ENCODE data around the gene RAE1. TPM values are rescaled to one million over a fixed set of nuclear protein-coding genes. Genes with fewer than 3 reads are reported as not detected.

Gene RAE1
- polyA plus RNA-seq, 2 donors: 8.6 to 25.0 TPM

GRCh38 chr20:57408536-57409233 is 57.6 kb downstream of the RAE1 start:
- H3K27me3 ChIP-seq (ENCODE audit: control insufficient read depth in 1 of 2, insufficient read depth in 2 of 2, low read length in 2 of 2): no peaks in the 10 kb centered on the region
- H3K36me3 ChIP-seq (ENCODE audit: control insufficient read depth in 2 of 2, insufficient read depth in 2 of 2, low read length in 1 of 2): peaks cover 4 to 31% of the 10 kb centered on the region in 2 donors
- 81 to 84% methylated on average over 29 of the region's 29 CpGs for WGBS, 2 donors
- H3K4me1 ChIP-seq (ENCODE audit: control insufficient read depth in 2 of 2, insufficient read depth in 2 of 2, low read length in 1 of 2): peaks cover 2% of the 10 kb centered on the region in 2 donors
- H3K9me3 ChIP-seq (ENCODE audit: control insufficient read depth in 2 of 2, insufficient read depth in 1 of 2, low read depth in 1 of 2, low read length in 1 of 2): no peaks in the 10 kb centered on the region
- no peak overlapping the region for H3K4me3 ChIP-seq (ENCODE audit: low read depth in 1 of 2, low read length in 2 of 2)
- H3K27ac ChIP-seq (ENCODE audit: low read depth in 2 of 2, low read length in 1 of 2): peak overlapping the region; percentile 22 to 32

GRCh38 chr20:57409316-57409671 is 58.2 kb downstream of the RAE1 start:
- Histone ChIP-seq H3K9me3 (ENCODE audit: control insufficient read depth in 2 of 2, insufficient read depth in 1 of 2, low read depth in 1 of 2, low read length in 1 of 2) (no peaks in the 10 kb centered on the region), H3K4me3 (ENCODE audit: low read depth in 1 of 2, low read length in 2 of 2) (no peak overlapping the region), H3K36me3 (ENCODE audit: control insufficient read depth in 2 of 2, insufficient read depth in 2 of 2, low read length in 1 of 2) (peaks cover 4 to 27% of the 10 kb centered on the region in 2 donors), H3K27ac (ENCODE audit: low read depth in 2 of 2, low read length in 1 of 2) (peak overlapping the region in 1 of 2 donors; percentile 8), H3K4me1 (ENCODE audit: control insufficient read depth in 2 of 2, insufficient read depth in 2 of 2, low read length in 1 of 2) (peaks cover 2% of the 10 kb centered on the region in 2 donors), H3K27me3 (ENCODE audit: control insufficient read depth in 1 of 2, insufficient read depth in 2 of 2, low read length in 2 of 2) (no peaks in the 10 kb centered on the region)
- 69 to 74% methylated on average over 16 of the region's 16 CpGs for WGBS, 2 donors

GRCh38 chr20:57409672-57410397 is 58.8 kb downstream of the RAE1 start:
- WGBS, 2 donors: 63 to 71% methylated on average over 14 of the region's 14 CpGs
- H3K36me3 ChIP-seq (ENCODE audit: control insufficient read depth in 2 of 2, insufficient read depth in 2 of 2, low read length in 1 of 2): peaks cover 4 to 27% of the 10 kb centered on the region in 2 donors
- H3K4me1 ChIP-seq (ENCODE audit: control insufficient read depth in 2 of 2, insufficient read depth in 2 of 2, low read length in 1 of 2): peaks cover 2 to 4% of the 10 kb centered on the region in 2 donors
- H3K27me3 ChIP-seq (ENCODE audit: control insufficient read depth in 1 of 2, insufficient read depth in 2 of 2, low read length in 2 of 2): no peaks in the 10 kb centered on the region
- H3K4me3 ChIP-seq (ENCODE audit: low read depth in 1 of 2, low read length in 2 of 2): no peak overlapping the region
- no peaks in the 10 kb centered on the region for H3K9me3 ChIP-seq (ENCODE audit: control insufficient read depth in 2 of 2, insufficient read depth in 1 of 2, low read depth in 1 of 2, low read length in 1 of 2)
- H3K27ac ChIP-seq (ENCODE audit: low read depth in 2 of 2, low read length in 1 of 2): peak overlapping the region in 1 of 2 donors; percentile 17

GRCh38 chr20:57410398-57410920 is 59.4 kb downstream of the RAE1 start:
- H3K27ac ChIP-seq (ENCODE audit: low read depth in 2 of 2, low read length in 1 of 2): no peak overlapping the region
- H3K4me1 ChIP-seq (ENCODE audit: control insufficient read depth in 2 of 2, insufficient read depth in 2 of 2, low read length in 1 of 2): peaks cover 2 to 6% of the 10 kb centered on the region in 2 donors
- H3K36me3 ChIP-seq (ENCODE audit: control insufficient read depth in 2 of 2, insufficient read depth in 2 of 2, low read length in 1 of 2): peaks cover 4 to 27% of the 10 kb centered on the region in 2 donors
- no peaks in the 10 kb centered on the region for H3K27me3 ChIP-seq (ENCODE audit: control insufficient read depth in 1 of 2, insufficient read depth in 2 of 2, low read length in 2 of 2)
- 68 to 74% methylated on average over 15 of the region's 15 CpGs for WGBS, 2 donors
- no peaks in the 10 kb centered on the region for H3K9me3 ChIP-seq (ENCODE audit: control insufficient read depth in 2 of 2, insufficient read depth in 1 of 2, low read depth in 1 of 2, low read length in 1 of 2)
- H3K4me3 ChIP-seq (ENCODE audit: low read depth in 1 of 2, low read length in 2 of 2): no peak overlapping the region

- H3K36me3 ChIP-seq (ENCODE audit: control insufficient read depth in 2 of 2, insufficient read depth in 2 of 2, low read length in 1 of 2): peaks cover 4 to 27% of the 10 kb centered on the region in 2 donors
- no peaks in the 10 kb centered on the region for H3K9me3 ChIP-seq (ENCODE audit: control insufficient read depth in 2 of 2, insufficient read depth in 1 of 2, low read depth in 1 of 2, low read length in 1 of 2)
- H3K27ac ChIP-seq (ENCODE audit: low read depth in 2 of 2, low read length in 1 of 2): no peak overlapping the region
- H3K27me3 ChIP-seq (ENCODE audit: control insufficient read depth in 1 of 2, insufficient read depth in 2 of 2, low read length in 2 of 2): no peaks in the 10 kb centered on the region
- no peak overlapping the region for H3K4me3 ChIP-seq (ENCODE audit: low read depth in 1 of 2, low read length in 2 of 2)
- WGBS, 2 donors: 85 to 92% methylated on average over 5 of the region's 5 CpGs
- peaks cover 2 to 6% of the 10 kb centered on the region in 2 donors for H3K4me1 ChIP-seq (ENCODE audit: control insufficient read depth in 2 of 2, insufficient read depth in 2 of 2, low read length in 1 of 2)
These were observed 59.9 kb downstream of the RAE1 start for GRCh38 chr20:57410924-57411323.

DNA sequence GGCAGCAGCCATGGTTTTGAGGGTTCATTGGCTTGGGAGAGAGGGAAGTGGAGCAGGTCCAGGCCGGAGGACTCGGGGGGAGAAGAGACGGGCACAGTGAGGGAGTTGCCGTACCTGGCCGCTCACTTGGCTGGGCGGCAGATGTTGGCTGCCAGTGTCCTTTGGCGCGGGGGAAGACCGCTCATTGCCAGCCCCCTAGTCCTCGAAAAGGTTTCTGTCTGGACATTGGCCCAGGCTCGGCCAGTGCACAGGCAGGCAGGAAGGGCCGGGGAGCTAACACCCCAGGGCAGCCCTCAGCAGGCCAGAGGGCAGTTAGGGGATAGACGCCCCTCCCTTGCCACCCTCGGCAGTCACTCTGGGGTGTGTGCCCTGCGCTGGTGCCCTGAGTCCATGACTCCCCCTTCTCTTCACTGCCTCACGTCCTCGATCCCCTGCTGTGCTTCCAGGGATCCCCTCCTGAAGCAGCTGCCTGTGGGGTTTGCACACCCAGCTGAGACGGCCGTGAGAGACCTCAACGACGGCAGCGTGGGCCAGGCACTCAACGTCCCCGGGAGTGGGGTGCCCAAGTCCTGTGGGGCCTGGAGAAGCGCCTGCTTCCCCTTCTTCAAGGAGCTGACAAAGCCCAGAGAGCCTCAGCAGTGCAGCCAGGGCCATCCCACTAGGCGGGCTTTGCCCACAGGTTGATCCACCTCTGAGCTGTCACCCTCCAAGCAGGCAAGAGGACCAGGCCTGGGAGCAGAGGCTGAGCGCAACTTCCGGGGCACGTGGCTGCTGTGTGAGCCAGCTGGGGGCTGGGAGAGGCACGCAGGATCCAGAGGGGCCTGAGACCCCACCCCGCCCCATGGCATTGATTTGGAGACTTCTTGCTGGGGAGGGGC is 60.6 kb downstream of the RAE1 start:
- H3K9me3 ChIP-seq (ENCODE audit: control insufficient read depth in 2 of 2, insufficient read depth in 1 of 2, low read depth in 1 of 2, low read length in 1 of 2): no peaks in the 10 kb centered on the region
- H3K27me3 ChIP-seq (ENCODE audit: control insufficient read depth in 1 of 2, insufficient read depth in 2 of 2, low read length in 2 of 2): no peaks in the 10 kb centered on the region
- no peak overlapping the region for H3K27ac ChIP-seq (ENCODE audit: low read depth in 2 of 2, low read length in 1 of 2)
- H3K4me1 ChIP-seq (ENCODE audit: control insufficient read depth in 2 of 2, insufficient read depth in 2 of 2, low read length in 1 of 2): peaks cover 2 to 6% of the 10 kb centered on the region in 2 donors
- peaks cover 4 to 21% of the 10 kb centered on the region in 2 donors for H3K36me3 ChIP-seq (ENCODE audit: control insufficient read depth in 2 of 2, insufficient read depth in 2 of 2, low read length in 1 of 2)
- H3K4me3 ChIP-seq (ENCODE audit: low read depth in 1 of 2, low read length in 2 of 2): no peak overlapping the region
- WGBS, 2 donors: 82 to 87% methylated on average over 31 of the region's 31 CpGs

- Histone ChIP-seq H3K27ac (ENCODE audit: low read depth in 2 of 2, low read length in 1 of 2) (no peak overlapping the region), H3K36me3 (ENCODE audit: control insufficient read depth in 2 of 2, insufficient read depth in 2 of 2, low read length in 1 of 2) (peaks cover 4 to 18% of the 10 kb centered on the region in 2 donors), H3K9me3 (ENCODE audit: control insufficient read depth in 2 of 2, insufficient read depth in 1 of 2, low read depth in 1 of 2, low read length in 1 of 2) (no peaks in the 10 kb centered on the region), H3K4me1 (ENCODE audit: control insufficient read depth in 2 of 2, insufficient read depth in 2 of 2, low read length in 1 of 2) (peaks cover 2 to 6% of the 10 kb centered on the region in 2 donors), H3K4me3 (ENCODE audit: low read depth in 1 of 2, low read length in 2 of 2) (no peak overlapping the region), H3K27me3 (ENCODE audit: control insufficient read depth in 1 of 2, insufficient read depth in 2 of 2, low read length in 2 of 2) (no peaks in the 10 kb centered on the region)
- 81 to 87% methylated on average over 8 of the region's 8 CpGs for WGBS, 2 donors
These were observed 61.4 kb downstream of the RAE1 start for GRCh38 chr20:57412347-57413029.

DNA sequence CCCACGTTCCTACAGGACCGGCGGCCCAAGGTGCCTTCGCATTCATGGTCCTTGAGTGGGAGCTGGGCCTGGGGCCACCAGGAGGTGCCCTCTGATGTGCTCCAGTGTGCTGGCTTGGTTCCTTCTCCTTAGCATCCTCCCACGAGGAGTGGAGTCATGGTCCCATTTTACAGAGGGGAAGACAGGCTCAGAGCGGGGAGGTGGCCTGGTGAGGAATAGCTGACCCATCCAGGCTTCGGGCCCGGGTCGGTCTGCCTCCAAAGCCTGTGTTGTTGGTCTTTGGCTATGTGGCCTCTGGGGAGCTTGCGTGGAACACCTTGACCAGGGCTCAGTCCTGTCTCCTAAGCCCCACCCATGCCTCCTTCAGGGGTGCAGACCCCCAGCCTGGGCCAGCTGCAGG is 62.9 kb downstream of the RAE1 start:
- no peaks in the 10 kb centered on the region for H3K27me3 ChIP-seq (ENCODE audit: control insufficient read depth in 1 of 2, insufficient read depth in 2 of 2, low read length in 2 of 2)
- WGBS, 2 donors: 93 to 95% methylated on average over 10 of the region's 10 CpGs
- no peak overlapping the region for H3K4me3 ChIP-seq (ENCODE audit: low read depth in 1 of 2, low read length in 2 of 2)
- H3K9me3 ChIP-seq (ENCODE audit: control insufficient read depth in 2 of 2, insufficient read depth in 1 of 2, low read depth in 1 of 2, low read length in 1 of 2): no peaks in the 10 kb centered on the region
- H3K4me1 ChIP-seq (ENCODE audit: control insufficient read depth in 2 of 2, insufficient read depth in 2 of 2, low read length in 1 of 2): peaks cover 2 to 6% of the 10 kb centered on the region in 2 donors
- H3K36me3 ChIP-seq (ENCODE audit: control insufficient read depth in 2 of 2, insufficient read depth in 2 of 2, low read length in 1 of 2): peaks cover 0 to 5% of the 10 kb centered on the region in 2 donors
- no peak overlapping the region for H3K27ac ChIP-seq (ENCODE audit: low read depth in 2 of 2, low read length in 1 of 2)

Data from esophagus (tissue), 2 donors.